B cell (primary cell): Measurements from ENCODE around the gene IL12RB1.

Source experiments
- CTCF ChIP-seq: fragments of 200-600 bp; IDR thresholded peaks from one replicate; pipeline ENCODE4 v1.8.0; 2022; ENCODE audit warnings: antibody characterized with exemption, mild to moderate bottlenecking
- EZH2 ChIP-seq: IDR thresholded peaks from 2 replicates; pipeline ENCODE4 v1.6.1; 2012; ENCODE audit warnings: borderline replicate concordance, low read depth, mild to moderate bottlenecking, moderate library complexity, low read length; ENCODE audit not compliant: insufficient read depth, poor library complexity, severe bottlenecking

GRCh38 chr19:18059297-18059696 is 27.4 kb downstream of the IL12RB1 start:
- TF ChIP-seq CTCF (no peak), EZH2 (no peak)
